Subcutaneous abdominal adipose tissue (tissue), 5 donors: ENCODE measurements around the gene SLC9A3.

Source experiments
- H3K27ac ChIP-seq: one replicate; pipeline ENCODE4 v1.7.0; 2013; ENCODE audit warnings: low read depth, mild to moderate bottlenecking, inconsistent platforms, low read length, moderate library complexity
- H3K27me3 ChIP-seq, 5 donors: one replicate each; pipeline ENCODE4 v1.7.0; 2013; ENCODE audit warnings: low read length in 5 of 5, inconsistent platforms in 1 of 5; ENCODE audit not compliant: control insufficient read depth in 5 of 5, insufficient read depth in 4 of 5
- H3K36me3 ChIP-seq, 5 donors: one replicate each; pipeline ENCODE4 v1.7.0; 2013; ENCODE audit warnings: low read length in 5 of 5; ENCODE audit not compliant: control insufficient read depth in 5 of 5, insufficient read depth in 5 of 5
- H3K4me1 ChIP-seq, 5 donors: one replicate each; pipeline ENCODE4 v1.7.0; 2013; ENCODE audit warnings: low read length in 5 of 5, mild to moderate bottlenecking in 3 of 5, moderate library complexity in 1 of 5; ENCODE audit not compliant: control insufficient read depth in 5 of 5, insufficient read depth in 5 of 5
- H3K4me3 ChIP-seq, 5 donors: one replicate each; pipeline ENCODE4 v1.7.0; 2013; ENCODE audit warnings: low read length in 5 of 5, low read depth in 1 of 5
- H3K9ac ChIP-seq, 5 donors: one replicate each; pipeline ENCODE4 v1.7.0; 2013; ENCODE audit warnings: low read length in 5 of 5, mild to moderate bottlenecking in 4 of 5, moderate library complexity in 3 of 5
- H3K9me3 ChIP-seq, 5 donors: one replicate each; pipeline ENCODE4 v1.7.0; 2013; ENCODE audit warnings: low read length in 5 of 5; ENCODE audit not compliant: control insufficient read depth in 5 of 5
- donor health status: healthy.
- donor health status: healthy.
- donor health status: healthy.
- donor health status: healthy.
- donor health status: healthy.

SLC9A3 gene

DNA sequence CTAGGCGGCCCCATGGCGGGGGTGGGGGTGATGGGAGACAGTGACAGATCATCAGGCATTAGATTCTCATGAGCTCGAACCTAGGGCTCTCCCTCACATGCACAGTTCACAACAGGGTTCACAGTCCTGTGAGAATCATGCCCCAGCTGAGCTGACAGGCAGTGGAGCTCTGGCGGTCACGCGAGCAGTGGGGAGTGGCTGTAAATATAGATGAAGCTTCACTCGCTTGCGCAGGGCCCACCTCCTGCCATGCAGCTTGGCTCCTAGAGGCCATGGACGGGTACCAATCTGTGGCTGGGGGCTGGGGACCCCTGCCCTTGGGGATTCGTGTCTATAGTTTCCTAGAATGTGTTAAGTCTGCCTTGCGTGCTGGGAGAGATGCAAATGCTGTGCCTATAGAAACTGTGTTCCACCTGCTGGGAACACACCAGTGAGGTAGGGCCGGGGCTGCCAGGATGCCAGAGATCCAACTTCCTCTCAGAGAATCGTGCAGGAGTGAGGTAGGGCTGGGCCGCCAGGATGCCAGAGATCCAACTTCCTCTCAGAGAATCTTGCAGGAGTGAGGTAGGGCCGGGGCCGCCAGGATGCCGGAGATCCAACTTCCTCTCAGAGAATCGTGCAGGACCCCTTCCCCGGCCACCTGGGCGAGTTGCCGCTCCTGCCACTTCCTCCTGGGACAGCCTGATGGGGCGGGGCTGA lies 95.3 kb downstream of the SLC9A3 start:
- no peak overlapping the region for H3K9ac ChIP-seq
- H3K36me3 ChIP-seq = no peaks in the 10 kb centered on the region
- H3K9me3 ChIP-seq = no peaks in the 10 kb centered on the region
- H3K4me1 ChIP-seq = peaks cover 0 to 15% (median 9%) of the 10 kb centered on the region in 5 donors
- H3K4me3 ChIP-seq = no peak overlapping the region
- peaks cover 6 to 29% (median 9%) of the 10 kb centered on the region in 5 donors for H3K27me3 ChIP-seq
- no peak overlapping the region for H3K27ac ChIP-seq

DNA sequence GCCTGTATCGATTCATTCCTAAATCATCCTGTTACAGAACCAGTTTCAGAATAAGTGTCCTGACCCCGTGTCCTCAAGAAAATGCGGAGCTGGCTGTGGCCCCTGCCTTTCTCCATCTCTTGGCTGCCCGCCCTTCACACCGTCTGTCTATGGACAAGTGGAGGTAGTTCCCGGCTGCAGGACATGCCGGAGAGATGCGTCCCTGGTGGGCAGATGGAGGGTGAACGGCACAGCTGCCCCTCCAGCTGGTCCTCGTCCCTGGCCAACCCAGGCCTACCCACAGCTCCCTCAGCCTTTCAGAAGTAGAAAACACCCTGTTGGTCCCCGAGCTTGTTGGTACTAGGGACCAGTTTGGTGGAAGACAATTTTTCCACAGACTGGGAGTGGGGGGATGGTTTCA lies 96.0 kb downstream of the SLC9A3 start:
- Histone ChIP-seq H3K27ac (no peak overlapping the region), H3K4me3 (no peak overlapping the region), H3K4me1 (peaks cover 0 to 15% (median 9%) of the 10 kb centered on the region in 5 donors), H3K27me3 (peaks cover 3 to 23% (median 8%) of the 10 kb centered on the region in 5 donors), H3K9me3 (no peaks in the 10 kb centered on the region), H3K9ac (no peak overlapping the region), H3K36me3 (no peaks in the 10 kb centered on the region)

DNA sequence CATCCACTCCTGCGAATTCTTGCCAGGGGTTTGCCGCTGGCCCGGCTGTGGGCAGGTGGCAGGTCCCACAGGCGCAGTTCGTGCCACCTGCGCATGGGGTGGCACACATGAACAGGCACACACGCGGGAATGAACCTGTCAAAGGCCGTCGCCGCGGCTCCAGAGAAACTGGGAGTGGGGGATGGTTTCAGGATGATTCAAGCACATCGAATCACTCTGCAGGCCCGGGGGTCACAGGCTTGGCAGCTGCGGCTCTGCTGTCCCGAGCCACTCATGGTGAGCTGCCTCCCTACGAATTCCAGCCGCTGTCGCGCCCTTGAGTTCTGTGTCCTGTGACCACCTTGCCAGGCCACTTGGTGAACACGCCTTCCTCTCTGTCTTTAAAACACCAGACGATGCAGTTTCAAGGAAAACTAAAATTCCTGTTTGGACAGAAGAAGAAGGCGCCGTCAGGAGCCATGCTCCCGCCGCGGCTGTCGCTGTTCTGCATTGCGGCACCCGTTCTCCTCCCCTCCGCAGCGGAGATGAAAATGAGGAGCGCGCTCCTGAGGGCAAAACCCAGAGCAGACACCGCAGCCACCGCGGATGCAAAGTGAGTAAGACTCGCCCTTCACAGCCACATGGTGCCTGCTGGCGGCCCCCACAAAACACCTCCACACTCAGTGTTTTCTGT lies 96.7 kb downstream of the SLC9A3 start:
- Histone ChIP-seq H3K27ac (no peak overlapping the region), H3K27me3 (peaks cover 3 to 18% (median 8%) of the 10 kb centered on the region in 5 donors), H3K4me1 (peaks cover 0 to 15% (median 9%) of the 10 kb centered on the region in 5 donors), H3K36me3 (no peaks in the 10 kb centered on the region), H3K9me3 (no peaks in the 10 kb centered on the region), H3K9ac (no peak overlapping the region), H3K4me3 (no peak overlapping the region)

DNA sequence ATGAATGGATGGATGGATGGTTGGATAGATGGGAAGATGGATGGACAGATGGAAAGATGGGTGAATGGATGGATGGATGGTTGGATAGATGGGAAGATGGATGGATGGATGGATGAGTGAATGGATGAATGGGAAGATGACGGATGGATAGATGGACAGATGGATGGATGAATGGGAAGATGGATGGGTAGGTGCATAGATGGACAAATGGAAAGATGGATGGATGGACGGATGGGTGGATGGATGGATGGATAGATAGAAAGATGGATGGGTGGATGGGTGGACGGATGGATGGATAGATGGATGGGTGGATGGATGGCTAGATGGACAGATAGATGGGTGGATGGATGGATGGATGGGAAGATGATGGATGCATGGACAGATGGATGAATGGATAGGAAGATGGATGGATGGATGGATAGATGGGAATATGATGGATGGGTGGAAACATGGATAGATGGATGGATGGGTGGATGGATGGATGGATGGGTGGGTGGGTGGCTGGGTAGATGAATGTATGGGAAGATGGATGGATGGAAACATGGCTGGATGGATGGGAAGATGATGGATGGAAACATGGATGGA lies 97.8 kb downstream of the SLC9A3 start:
- Histone ChIP-seq H3K27me3 (peaks cover 3 to 14% (median 8%) of the 10 kb centered on the region in 5 donors), H3K4me1 (peaks cover 0 to 15% (median 9%) of the 10 kb centered on the region in 5 donors), H3K36me3 (no peaks in the 10 kb centered on the region), H3K27ac (no peak overlapping the region), H3K4me3 (no peak overlapping the region), H3K9ac (no peak overlapping the region), H3K9me3 (no peaks in the 10 kb centered on the region)

DNA sequence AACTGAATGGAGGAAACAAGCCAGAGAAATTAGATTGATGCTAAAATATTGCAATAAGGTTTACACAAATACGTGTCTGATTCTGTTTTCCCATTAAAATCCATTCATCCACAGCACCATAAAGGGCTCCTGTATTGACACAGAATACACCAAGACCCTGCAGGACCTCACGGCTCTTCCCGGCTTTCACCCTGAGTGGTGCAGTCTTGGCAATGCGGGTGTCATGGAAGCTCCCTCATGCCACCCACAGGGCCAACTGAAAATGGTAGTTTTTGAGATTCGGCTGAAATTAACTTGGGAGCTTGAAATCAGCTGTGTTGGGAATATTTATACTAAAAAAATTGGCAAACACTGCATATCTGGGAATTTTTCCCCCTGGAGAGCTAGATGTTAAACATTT lies 98.5 kb downstream of the SLC9A3 start:
- Histone ChIP-seq H3K4me3 (no peak overlapping the region), H3K27ac (no peak overlapping the region), H3K4me1 (peaks cover 0 to 15% (median 9%) of the 10 kb centered on the region in 5 donors), H3K9me3 (no peaks in the 10 kb centered on the region), H3K27me3 (peaks cover 0 to 9% (median 3%) of the 10 kb centered on the region in 5 donors), H3K9ac (no peak overlapping the region), H3K36me3 (no peaks in the 10 kb centered on the region)

DNA sequence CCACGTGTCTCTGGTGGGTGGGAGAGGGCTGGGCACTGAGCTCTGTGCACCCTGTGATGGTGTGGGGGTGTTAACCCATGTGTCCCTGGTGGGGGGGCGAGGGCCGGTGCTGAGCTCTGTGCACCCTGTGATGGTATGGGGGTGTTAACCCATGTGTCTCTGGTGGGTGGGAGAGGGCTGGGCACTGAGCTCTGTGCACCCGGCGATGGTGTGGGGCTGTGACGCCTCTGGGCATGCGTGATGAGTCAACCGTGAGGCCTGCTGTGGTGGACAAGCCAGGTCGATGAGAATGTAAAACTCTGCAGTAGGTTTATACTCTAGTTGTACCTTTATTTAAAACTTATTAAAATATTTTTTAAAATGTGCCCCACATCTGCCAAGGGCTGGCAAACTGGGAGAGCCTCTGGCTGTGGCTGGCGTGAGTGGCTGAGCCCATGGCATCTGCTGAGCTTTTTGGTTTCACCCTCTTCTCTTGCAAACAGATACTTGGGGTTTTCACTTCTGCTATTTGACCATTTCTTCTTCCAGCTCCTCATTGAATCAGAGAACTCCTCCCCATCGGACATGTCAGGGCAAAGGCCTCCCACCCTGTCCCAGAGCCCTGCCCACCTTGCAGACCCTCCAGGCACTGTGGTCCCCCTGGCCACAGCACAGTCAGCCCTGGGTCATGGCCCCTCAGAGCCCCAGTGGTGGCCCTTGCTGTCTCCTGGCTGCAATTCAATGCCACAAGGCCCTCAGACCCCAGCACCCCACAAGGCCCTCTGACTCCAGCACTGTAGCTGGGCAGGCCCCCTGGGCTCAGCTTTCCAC lies 99.7 kb downstream of the SLC9A3 start:
- Histone ChIP-seq H3K9ac (no peak overlapping the region), H3K27ac (no peak overlapping the region), H3K36me3 (no peaks in the 10 kb centered on the region), H3K27me3 (peaks cover 0 to 5% (median 0%) of the 10 kb centered on the region in 5 donors), H3K4me1 (peaks cover 0 to 9% (median 3%) of the 10 kb centered on the region in 5 donors), H3K9me3 (no peaks in the 10 kb centered on the region), H3K4me3 (no peak overlapping the region)

DNA sequence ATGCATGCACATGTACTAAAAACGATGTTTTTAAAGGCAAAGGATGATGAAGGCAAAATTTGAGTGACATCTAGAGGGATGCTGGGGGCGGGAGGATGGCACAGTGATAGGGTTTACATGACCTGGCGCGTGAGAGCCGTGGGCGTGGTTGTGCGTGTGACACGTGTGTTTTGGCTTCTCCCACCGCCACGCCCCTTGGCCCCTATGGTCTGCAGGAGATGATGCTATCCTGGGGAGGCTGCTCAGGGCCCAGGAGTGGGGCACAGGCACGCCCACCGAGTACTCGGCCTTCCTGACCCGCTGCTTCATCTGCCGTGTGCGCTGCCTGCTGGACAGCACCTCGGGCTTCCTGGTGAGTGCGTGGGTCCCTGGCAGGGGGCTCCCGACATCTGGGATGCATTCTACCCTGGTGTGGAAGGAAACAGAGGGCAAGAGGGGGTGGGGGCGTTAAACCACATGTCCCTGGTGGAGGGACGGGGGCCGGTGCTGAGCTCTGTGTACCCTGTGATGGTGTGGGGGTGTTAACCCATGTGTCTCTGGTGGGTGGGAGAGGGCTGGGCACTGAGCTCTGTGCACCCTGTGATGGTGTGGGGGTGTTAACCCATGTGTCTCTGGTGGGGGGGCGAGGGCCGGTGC lies 100.5 kb downstream of the SLC9A3 start:
- no peak overlapping the region for H3K9ac ChIP-seq
- H3K4me1 ChIP-seq = peaks cover 0 to 5% (median 0%) of the 10 kb centered on the region in 5 donors
- no peak overlapping the region for H3K4me3 ChIP-seq
- no peaks in the 10 kb centered on the region for H3K9me3 ChIP-seq
- peaks cover 0 to 5% (median 0%) of the 10 kb centered on the region in 5 donors for H3K27me3 ChIP-seq
- H3K27ac ChIP-seq = no peak overlapping the region
- no peaks in the 10 kb centered on the region for H3K36me3 ChIP-seq

DNA sequence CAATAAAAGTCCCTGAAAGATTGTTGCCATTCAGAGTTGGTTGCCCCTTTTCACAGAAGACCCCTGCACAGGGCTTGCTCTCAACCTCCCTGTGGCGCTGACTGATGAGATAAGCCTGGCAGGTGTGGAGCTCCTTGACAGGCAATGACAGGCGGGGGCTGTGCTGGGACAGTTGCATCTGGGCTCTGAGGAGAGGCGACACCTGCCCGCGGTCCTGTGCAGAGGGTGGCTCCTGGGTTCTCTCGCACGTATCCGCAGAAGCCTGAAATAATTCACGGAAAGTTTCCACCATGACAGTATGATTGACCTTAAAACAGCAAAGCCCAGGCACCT lies 101.0 kb downstream of the SLC9A3 start:
- no peak overlapping the region for H3K27ac ChIP-seq
- no peaks in the 10 kb centered on the region for H3K9me3 ChIP-seq
- H3K4me1 ChIP-seq = peaks cover 0 to 5% (median 0%) of the 10 kb centered on the region in 5 donors
- H3K36me3 ChIP-seq = no peaks in the 10 kb centered on the region
- peaks cover 0 to 5% (median 0%) of the 10 kb centered on the region in 5 donors for H3K27me3 ChIP-seq
- no peak overlapping the region for H3K9ac ChIP-seq
- no peak overlapping the region for H3K4me3 ChIP-seq

DNA sequence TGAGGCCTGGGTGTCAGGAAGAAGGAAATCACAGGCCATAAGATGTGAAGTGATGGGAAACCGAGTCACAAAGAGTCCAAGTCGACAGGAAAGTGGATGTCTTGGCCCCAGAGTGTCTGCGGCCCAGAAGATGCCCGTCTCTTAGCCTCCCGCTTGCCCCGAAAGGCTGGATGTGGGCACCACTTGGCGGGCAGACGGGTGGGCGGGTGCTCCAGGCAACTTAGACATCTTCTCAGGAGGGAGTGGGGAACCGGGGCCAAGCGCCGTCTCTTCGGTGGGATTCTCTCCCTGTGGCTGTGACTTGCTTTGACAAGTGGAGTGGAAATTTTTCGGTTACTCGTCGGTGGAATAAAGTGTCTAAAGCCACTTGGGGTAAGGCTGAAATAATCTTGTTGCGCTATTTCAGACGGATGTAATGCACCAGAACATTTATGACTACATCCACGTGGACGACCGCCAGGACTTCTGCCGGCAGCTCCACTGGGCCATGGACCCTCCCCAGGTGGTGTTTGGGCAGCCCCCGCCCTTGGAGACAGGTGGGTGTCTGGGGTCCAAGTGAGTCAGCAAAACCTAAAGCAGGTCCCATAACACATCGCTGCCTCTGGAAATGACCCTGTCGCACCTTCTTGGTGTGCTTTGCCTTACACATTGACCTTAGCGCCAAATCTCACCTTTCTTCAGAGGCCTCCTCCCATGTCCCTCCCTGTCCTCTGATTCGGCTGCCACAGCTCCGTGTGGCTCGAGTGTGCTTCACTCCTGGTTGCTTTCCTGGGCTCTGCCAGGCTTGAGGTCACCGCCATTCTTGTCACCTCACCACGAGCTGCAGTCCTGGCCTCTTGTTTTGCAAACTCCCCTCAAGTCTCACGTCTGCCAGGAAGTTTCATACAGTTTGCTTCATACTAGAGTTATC lies 101.7 kb downstream of the SLC9A3 start:
- Histone ChIP-seq H3K9me3 (no peaks in the 10 kb centered on the region), H3K27ac (no peak overlapping the region), H3K4me1 (peaks cover 0 to 5% (median 0%) of the 10 kb centered on the region in 5 donors), H3K4me3 (no peak overlapping the region), H3K27me3 (peaks cover 0 to 5% (median 0%) of the 10 kb centered on the region in 5 donors), H3K9ac (no peak overlapping the region), H3K36me3 (no peaks in the 10 kb centered on the region)
